ENCODE results near the gene SMIM15.
"Not testable (repeated sequence)": the region's sequence is repeated elsewhere in the genome, so short reads cannot be mapped to it uniquely, and the experiment has no call there.

SMIM15 gene

DNA sequence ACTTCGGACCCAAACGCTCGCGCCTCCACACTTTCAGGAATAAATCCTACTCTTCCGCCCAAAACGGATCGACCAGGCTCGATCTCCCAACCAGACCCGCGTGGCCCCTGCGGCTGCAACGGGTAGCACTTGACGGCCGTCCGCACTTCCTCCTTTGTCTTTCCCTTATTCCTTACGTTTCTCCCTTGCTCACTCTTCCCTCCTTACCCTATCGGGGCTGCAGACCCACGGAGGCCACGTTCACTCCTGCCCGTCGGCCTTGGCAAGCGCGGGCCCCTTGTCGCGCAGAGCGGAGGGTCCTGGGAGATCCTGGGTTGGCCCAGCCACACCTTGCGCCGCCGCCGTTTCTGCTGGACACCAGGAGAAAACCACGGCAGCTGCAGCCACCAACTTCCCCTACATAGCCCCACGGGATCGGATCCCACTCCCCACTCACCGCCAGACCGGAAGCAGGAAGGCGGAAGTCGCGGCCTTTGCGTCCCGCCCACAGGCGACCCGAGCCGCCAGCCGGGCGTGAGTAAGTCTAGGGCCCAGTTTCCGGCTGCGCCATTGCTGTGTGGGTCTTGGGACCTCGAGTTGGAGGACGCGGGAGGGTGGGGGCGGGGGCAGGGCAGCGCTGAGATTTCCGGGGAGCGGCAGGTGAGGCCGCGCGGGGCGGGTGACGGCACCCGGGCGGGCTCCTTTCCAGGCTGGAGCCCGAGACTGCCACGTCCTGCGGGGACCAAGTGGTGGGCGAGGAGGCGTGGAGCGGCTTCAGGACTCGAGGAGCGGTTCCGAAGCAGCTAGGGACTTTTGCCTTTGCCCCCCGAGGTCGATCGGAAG is at the start of gene SMIM15:
TSS of gene SMIM15 (minus strand) at position 459 of the 822 bp plus-strand sequence. CDS start 2,297 bp downstream, outside the sequence.
- Histone ChIP-seq H3K36me3 (ENCODE audit: control insufficient read depth, insufficient read depth, low read length, severe bottlenecking) (peaks cover 21% of the 10 kb centered on the region), H3K4me1 (ENCODE audit: control insufficient read depth, insufficient read depth, low read length) (peaks cover 29% of the 10 kb centered on the region), H3K4me3 (ENCODE audit: low read length) (peak within 1 kb of the TSS; percentile 91), H3K9ac (ENCODE audit: low read length) (peak within 1 kb of the TSS; percentile 96), H3K27me3 (replicated peaks; ENCODE audit: control insufficient read depth, insufficient read depth, low read length) (no peaks in the 10 kb centered on the region), H3K9me3 (ENCODE audit: control insufficient read depth, low read length) (no peaks in the 10 kb centered on the region)
- peak; percentile 95 for DNase-seq (ENCODE audit: low read depth)

DNA sequence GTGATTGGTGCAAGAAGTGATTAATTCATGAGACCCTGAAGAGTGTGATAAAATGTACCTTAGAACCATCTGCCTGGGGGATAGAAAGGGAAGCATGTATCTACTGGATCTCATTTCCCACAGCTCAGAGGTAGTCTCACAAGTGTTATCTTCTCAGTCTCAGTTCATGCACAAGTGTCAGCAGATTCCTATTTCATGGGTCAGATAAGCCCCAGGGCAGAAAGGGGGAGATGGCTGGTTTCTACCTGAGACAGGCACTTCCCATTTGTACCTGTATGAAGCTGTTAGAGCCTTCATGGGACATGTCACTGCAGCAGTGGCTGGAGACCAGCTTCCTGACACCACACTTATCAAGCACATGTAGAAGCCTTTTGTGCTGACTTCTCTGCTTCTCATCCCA is 45.6 kb upstream of the SMIM15 start:
- Histone ChIP-seq H3K9ac (ENCODE audit: low read length) (no peak overlapping the region), H3K36me3 (ENCODE audit: control insufficient read depth, insufficient read depth, low read length, severe bottlenecking) (no peaks in the 10 kb centered on the region), H3K4me3 (ENCODE audit: low read length) (no peak overlapping the region)

GRCh38 chr5:61205013-61205412 is 42.7 kb upstream of the SMIM15 start:
- no peaks in the 10 kb centered on the region for H3K36me3 ChIP-seq (ENCODE audit: control insufficient read depth, insufficient read depth, low read length, severe bottlenecking)
- no peak for DNase-seq (ENCODE audit: low read depth)
- H3K4me1 ChIP-seq (ENCODE audit: control insufficient read depth, insufficient read depth, low read length) = no peaks in the 10 kb centered on the region
- no peak overlapping the region for H3K4me3 ChIP-seq (ENCODE audit: low read length)
- H3K9me3 ChIP-seq (ENCODE audit: control insufficient read depth, low read length) = peaks cover 8% of the 10 kb centered on the region
- no peaks in the 10 kb centered on the region for H3K27me3 ChIP-seq (replicated peaks; ENCODE audit: control insufficient read depth, insufficient read depth, low read length)
- H3K9ac ChIP-seq (ENCODE audit: low read length) = no peak overlapping the region

More for the DNA sequence above, 45.6 kb upstream of the SMIM15 start:
- no peak for DNase-seq (ENCODE audit: low read depth)
- no peaks in the 10 kb centered on the region for H3K4me1 ChIP-seq (ENCODE audit: control insufficient read depth, insufficient read depth, low read length)
- peaks cover 8% of the 10 kb centered on the region for H3K9me3 ChIP-seq (ENCODE audit: control insufficient read depth, low read length)
- no peaks in the 10 kb centered on the region for H3K27me3 ChIP-seq (replicated peaks; ENCODE audit: control insufficient read depth, insufficient read depth, low read length)

DNA sequence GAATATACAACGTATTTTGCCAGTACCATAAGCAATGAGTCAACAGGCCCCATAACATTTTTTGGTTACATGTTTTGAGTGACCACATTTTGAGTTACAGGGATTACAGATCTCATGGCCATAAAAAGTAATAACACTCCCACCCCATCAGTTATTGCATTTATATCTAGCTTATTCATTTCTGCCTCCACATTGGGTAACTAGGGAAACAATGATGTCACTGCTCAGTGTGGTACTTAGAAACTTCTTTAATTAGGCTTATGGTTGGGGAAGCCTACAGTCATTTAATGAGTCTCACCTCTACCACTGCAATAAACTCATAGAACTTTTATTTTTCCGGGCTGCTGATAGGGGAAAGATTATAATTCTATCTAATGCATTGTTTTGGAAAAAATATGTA is 39.9 kb upstream of the SMIM15 start:
- Histone ChIP-seq H3K9ac (ENCODE audit: low read length) (no peak overlapping the region), H3K4me3 (ENCODE audit: low read length) (no peak overlapping the region), H3K9me3 (ENCODE audit: control insufficient read depth, low read length) (peaks cover 7% of the 10 kb centered on the region), H3K36me3 (ENCODE audit: control insufficient read depth, insufficient read depth, low read length, severe bottlenecking) (no peaks in the 10 kb centered on the region), H3K4me1 (ENCODE audit: control insufficient read depth, insufficient read depth, low read length) (no peaks in the 10 kb centered on the region), H3K27me3 (replicated peaks; ENCODE audit: control insufficient read depth, insufficient read depth, low read length) (no peaks in the 10 kb centered on the region)
- DNase-seq (ENCODE audit: low read depth) = no peak

DNA sequence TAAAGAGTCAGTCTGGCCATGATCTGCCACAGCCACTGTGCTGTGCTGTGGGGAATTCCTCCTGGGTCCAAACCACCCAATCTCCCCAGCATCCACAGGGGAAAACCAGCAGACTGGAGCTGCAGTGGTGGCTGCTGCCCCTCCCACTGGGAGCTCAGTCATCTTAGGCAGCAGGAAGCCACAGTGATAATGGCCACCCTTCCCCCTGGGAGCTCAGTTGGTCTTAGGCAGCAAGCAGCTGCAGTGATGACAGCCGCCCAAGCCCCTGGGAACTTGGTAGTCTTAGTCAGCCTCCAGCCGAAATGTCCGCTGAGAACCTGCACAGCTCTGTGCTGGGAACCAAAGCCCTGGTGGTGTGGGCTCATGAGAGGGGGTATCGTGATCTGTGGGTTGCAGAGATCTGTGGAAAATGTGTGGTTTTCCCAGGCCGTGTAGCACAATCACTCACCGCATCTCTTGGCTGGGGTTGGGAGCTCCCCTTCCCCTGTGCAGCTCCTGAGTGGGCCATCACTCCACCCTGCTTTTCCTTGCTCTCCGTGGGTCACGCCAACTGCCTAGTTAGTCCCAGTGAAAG is 38.4 kb upstream of the SMIM15 start:
- Histone ChIP-seq H3K4me3 (ENCODE audit: low read length) (no peak overlapping the region), H3K27me3 (replicated peaks; ENCODE audit: control insufficient read depth, insufficient read depth, low read length) (no peaks in the 10 kb centered on the region), H3K9ac (ENCODE audit: low read length) (no peak overlapping the region), H3K4me1 (ENCODE audit: control insufficient read depth, insufficient read depth, low read length) (no peaks in the 10 kb centered on the region), H3K36me3 (ENCODE audit: control insufficient read depth, insufficient read depth, low read length, severe bottlenecking) (no peaks in the 10 kb centered on the region), H3K9me3 (ENCODE audit: control insufficient read depth, low read length) (peaks cover 7% of the 10 kb centered on the region)
- DNase-seq (ENCODE audit: low read depth) = no peak

- Histone ChIP-seq H3K27me3 (replicated peaks; ENCODE audit: control insufficient read depth, insufficient read depth, low read length) (no peaks in the 10 kb centered on the region), H3K36me3 (ENCODE audit: control insufficient read depth, insufficient read depth, low read length, severe bottlenecking) (no peaks in the 10 kb centered on the region), H3K9me3 (ENCODE audit: control insufficient read depth, low read length) (peaks cover 7% of the 10 kb centered on the region), H3K4me3 (ENCODE audit: low read length) (no peak overlapping the region), H3K4me1 (ENCODE audit: control insufficient read depth, insufficient read depth, low read length) (no peaks in the 10 kb centered on the region), H3K9ac (ENCODE audit: low read length) (no peak overlapping the region)
- DNase-seq (ENCODE audit: low read depth) = no peak
Observed at GRCh38 chr5:61198606-61199005, 36.3 kb upstream of the SMIM15 start.

DNA sequence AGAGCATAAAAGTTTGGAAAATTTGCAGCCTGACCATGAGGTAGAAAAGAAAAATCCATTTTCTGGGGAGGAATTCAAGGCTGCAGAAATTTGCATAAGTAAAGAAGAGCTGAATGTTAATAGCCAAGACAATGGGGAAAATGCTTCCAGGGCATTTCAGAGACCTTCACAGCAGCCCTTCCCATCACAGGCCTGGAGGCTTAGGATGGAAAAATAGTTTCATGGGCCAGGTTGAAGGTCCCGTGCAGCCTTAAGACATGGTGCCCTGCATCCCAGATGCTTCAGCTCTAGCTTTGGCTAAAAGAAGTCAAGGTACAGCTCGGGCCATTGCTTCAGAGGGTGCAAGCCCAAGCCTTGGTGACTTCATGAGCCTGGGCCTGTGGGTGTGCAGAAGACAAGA is 25.6 kb upstream of the SMIM15 start:
- H3K9ac ChIP-seq (ENCODE audit: low read length); H3K9me3 ChIP-seq (ENCODE audit: control insufficient read depth, low read length); H3K4me3 ChIP-seq (ENCODE audit: low read length); H3K27me3 ChIP-seq (replicated peaks; ENCODE audit: control insufficient read depth, insufficient read depth, low read length); H3K36me3 ChIP-seq (ENCODE audit: control insufficient read depth, insufficient read depth, low read length, severe bottlenecking); DNase-seq (ENCODE audit: low read depth): not testable (repeated sequence)
- peaks cover 14% of the 10 kb centered on the region for H3K4me1 ChIP-seq (ENCODE audit: control insufficient read depth, insufficient read depth, low read length)

GRCh38 chr5:61187352-61187751 is 25.1 kb upstream of the SMIM15 start:
- not testable (repeated sequence) for H3K9me3 ChIP-seq (ENCODE audit: control insufficient read depth, low read length); DNase-seq (ENCODE audit: low read depth); H3K36me3 ChIP-seq (ENCODE audit: control insufficient read depth, insufficient read depth, low read length, severe bottlenecking); H3K27me3 ChIP-seq (replicated peaks; ENCODE audit: control insufficient read depth, insufficient read depth, low read length); H3K9ac ChIP-seq (ENCODE audit: low read length); H3K4me3 ChIP-seq (ENCODE audit: low read length)
- peaks cover 14% of the 10 kb centered on the region for H3K4me1 ChIP-seq (ENCODE audit: control insufficient read depth, insufficient read depth, low read length)

DNA sequence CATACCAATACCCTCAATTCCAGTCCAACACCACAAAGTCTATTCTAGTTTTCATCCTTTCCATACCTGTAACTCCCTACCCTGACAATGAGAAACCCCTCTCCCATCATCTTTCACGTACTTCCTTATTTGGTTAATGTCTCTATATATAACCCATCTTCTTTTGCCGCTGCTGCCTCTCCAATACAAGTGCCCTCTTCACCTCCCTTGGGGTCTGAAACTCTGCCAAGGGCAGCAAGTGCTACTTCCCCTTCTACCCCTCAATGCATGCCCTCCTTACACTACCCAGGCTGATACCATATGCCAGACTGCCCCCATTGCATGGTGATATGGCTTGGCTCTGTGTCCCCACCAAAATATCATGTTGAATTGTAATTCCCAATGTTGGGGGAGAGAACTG is 24.4 kb upstream of the SMIM15 start:
- no peaks in the 10 kb centered on the region for H3K36me3 ChIP-seq (ENCODE audit: control insufficient read depth, insufficient read depth, low read length, severe bottlenecking)
- no peak overlapping the region for H3K9ac ChIP-seq (ENCODE audit: low read length)
- H3K9me3 ChIP-seq (ENCODE audit: control insufficient read depth, low read length) = no peaks in the 10 kb centered on the region
- peaks cover 14% of the 10 kb centered on the region for H3K4me1 ChIP-seq (ENCODE audit: control insufficient read depth, insufficient read depth, low read length)
- H3K4me3 ChIP-seq (ENCODE audit: low read length) = no peak overlapping the region
- no peak for DNase-seq (ENCODE audit: low read depth)
- H3K27me3 ChIP-seq (replicated peaks; ENCODE audit: control insufficient read depth, insufficient read depth, low read length) = no peaks in the 10 kb centered on the region

DNA sequence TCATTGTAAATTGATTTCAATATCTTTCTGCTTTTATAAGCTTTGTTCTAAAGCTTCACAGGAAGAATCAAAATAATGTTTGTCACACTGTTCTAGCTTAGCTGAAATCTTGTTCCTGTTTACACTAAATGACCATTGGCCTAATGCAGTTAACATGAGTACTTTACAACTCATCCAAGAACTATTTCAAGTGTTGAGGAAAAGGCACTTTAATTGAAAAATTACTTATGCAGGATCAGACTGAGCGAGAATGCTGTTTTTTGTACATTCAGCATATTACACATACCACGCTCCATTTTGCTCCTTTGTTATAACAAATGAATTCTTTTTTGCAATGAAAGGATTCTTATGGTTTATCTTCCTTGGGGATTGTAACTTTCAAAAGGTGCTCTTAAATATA is 22.4 kb upstream of the SMIM15 start:
- no peak overlapping the region for H3K4me3 ChIP-seq (ENCODE audit: low read length)
- peak; percentile 50 for DNase-seq (ENCODE audit: low read depth)
- no peaks in the 10 kb centered on the region for H3K36me3 ChIP-seq (ENCODE audit: control insufficient read depth, insufficient read depth, low read length, severe bottlenecking)
- H3K9ac ChIP-seq (ENCODE audit: low read length) = peak overlapping the region; percentile 47
- H3K9me3 ChIP-seq (ENCODE audit: control insufficient read depth, low read length) = no peaks in the 10 kb centered on the region
- H3K27me3 ChIP-seq (replicated peaks; ENCODE audit: control insufficient read depth, insufficient read depth, low read length) = no peaks in the 10 kb centered on the region
- H3K4me1 ChIP-seq (ENCODE audit: control insufficient read depth, insufficient read depth, low read length) = peaks cover 14% of the 10 kb centered on the region

DNA sequence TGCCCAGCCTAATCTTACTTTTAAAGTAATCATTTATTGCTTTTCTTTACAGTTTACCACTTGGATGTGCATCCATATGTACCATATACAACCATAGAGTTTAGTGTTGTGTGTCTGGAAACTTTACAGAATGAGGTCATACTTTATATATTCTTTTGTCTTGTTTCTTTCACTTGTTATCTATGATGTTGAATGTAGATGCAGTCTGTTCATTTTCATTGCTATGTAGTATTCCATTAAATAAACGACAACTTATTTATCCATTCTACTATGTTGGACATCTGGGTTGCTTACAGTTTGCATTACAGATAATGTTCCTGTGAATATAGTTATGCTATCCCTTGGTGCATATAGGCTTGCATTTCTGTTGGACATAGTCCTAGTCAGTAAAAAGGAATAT is 21.3 kb upstream of the SMIM15 start:
- no peaks in the 10 kb centered on the region for H3K36me3 ChIP-seq (ENCODE audit: control insufficient read depth, insufficient read depth, low read length, severe bottlenecking)
- H3K9ac ChIP-seq (ENCODE audit: low read length) = no peak overlapping the region
- H3K9me3 ChIP-seq (ENCODE audit: control insufficient read depth, low read length) = no peaks in the 10 kb centered on the region
- no peak for DNase-seq (ENCODE audit: low read depth)
- H3K4me3 ChIP-seq (ENCODE audit: low read length) = no peak overlapping the region
- no peaks in the 10 kb centered on the region for H3K27me3 ChIP-seq (replicated peaks; ENCODE audit: control insufficient read depth, insufficient read depth, low read length)
- peaks cover 14% of the 10 kb centered on the region for H3K4me1 ChIP-seq (ENCODE audit: control insufficient read depth, insufficient read depth, low read length)

All from adipocyte (in vitro differentiated cells).